WTC11 (cell line): ENCODE results near the gene SYNM. TPM values are rescaled to one million over a fixed set of nuclear protein-coding genes. Genes with fewer than 3 reads are reported as not detected.

Experiments used
- ATAC-seq: fragments of 200-7000 bp; cut with Tn5 transposase; 2 replicates; pipeline ENCODE4 v1.10.0; 2021; ENCODE audit warnings: mild to moderate bottlenecking, moderate library complexity
- Bru-seq: library from RNA; stranded (reverse); fragments of 400-500 nt; gene quantifications from one replicate; lab custom pipeline; 2021; lab: Mats Ljungman, UMichigan
- CTCF ChIA-PET: fragments of 300-600 bp; sonication (Branson Sonifier 250); formaldehyde crosslinking; loops from one replicate; lab custom pipeline; 2021; ENCODE audit warnings: antibody characterized with exemption; lab: Charles Lee
- POLR2A ChIA-PET: fragments of 350-600 bp; sonication (Branson Sonifier 250); formaldehyde crosslinking; loops from one replicate; lab custom pipeline; 2021; ENCODE audit warnings: antibody characterized with exemption; lab: Charles Lee
- DNase-seq: peaks from one replicate; pipeline ENCODE4 v3.0.0; 2021; ENCODE audit warnings: low spot score
- H3K27ac Mint-ChIP-seq: 2 replicates; pipeline ENCODE4 v1.8.0; 2021; ENCODE audit warnings: mixed read lengths
- H3K27me3 Mint-ChIP-seq: 2 replicates; pipeline ENCODE4 v1.8.0; 2021; ENCODE audit warnings: low read depth, mild to moderate bottlenecking, moderate library complexity, mixed read lengths
- H3K36me3 Mint-ChIP-seq: 2 replicates; pipeline ENCODE4 v1.8.0; 2021; ENCODE audit warnings: mixed read lengths
- H3K4me1 Mint-ChIP-seq: 2 replicates; pipeline ENCODE4 v1.8.0; 2022; ENCODE audit warnings: mixed read lengths
- H3K4me3 Mint-ChIP-seq: 2 replicates; pipeline ENCODE4 v1.8.0; 2021; ENCODE audit warnings: mild to moderate bottlenecking, moderate library complexity, mixed read lengths
- H3K9me3 Mint-ChIP-seq: 2 replicates; pipeline ENCODE4 v1.8.0; 2021; ENCODE audit warnings: mixed read lengths
- ATF6 ChIP-seq: sonication (generic); formaldehyde crosslinking; IDR thresholded peaks from 2 replicates; pipeline ENCODE4 v1.8.1; 2023; ENCODE audit warnings: mild to moderate bottlenecking, missing genetic modification reagents
- EMX1 ChIP-seq: fragments of 250-450 bp; sonication (Bioruptor Pico); IDR thresholded peaks from 2 replicates; pipeline ENCODE4 v1.8.0; 2021; ENCODE audit warnings: mild to moderate bottlenecking
- ESRRA ChIP-seq: sonication (generic); formaldehyde crosslinking; IDR thresholded peaks from 2 replicates; pipeline ENCODE4 v1.8.1; 2022; ENCODE audit warnings: mild to moderate bottlenecking, missing genetic modification reagents, borderline replicate concordance
- ETV6 ChIP-seq: sonication (generic); formaldehyde crosslinking; IDR thresholded peaks from 2 replicates; pipeline ENCODE4 v1.8.1; 2022; ENCODE audit warnings: mild to moderate bottlenecking, missing genetic modification reagents
- FOXK1 ChIP-seq: sonication (generic); formaldehyde crosslinking; IDR thresholded peaks from 2 replicates; pipeline ENCODE4 v1.8.0; 2022; ENCODE audit warnings: mild to moderate bottlenecking, moderate library complexity, missing genetic modification reagents
- MAX ChIP-seq: sonication (generic); formaldehyde crosslinking; IDR thresholded peaks from 2 replicates; pipeline ENCODE4 v1.8.0; 2022; ENCODE audit warnings: mild to moderate bottlenecking, missing genetic modification reagents
- MLX ChIP-seq: sonication (generic); formaldehyde crosslinking; IDR thresholded peaks from 2 replicates; pipeline ENCODE4 v1.8.1; 2023; ENCODE audit warnings: mild to moderate bottlenecking, missing genetic modification reagents, moderate library complexity
- NFYB ChIP-seq: sonication (generic); formaldehyde crosslinking; conservative IDR thresholded peaks from 2 replicates; pipeline ENCODE4 v1.8.0; 2022; ENCODE audit warnings: low read depth, missing genetic modification reagents
- NR1H2 ChIP-seq: sonication (generic); formaldehyde crosslinking; IDR thresholded peaks from 2 replicates; pipeline ENCODE4 v1.9.0; 2021; ENCODE audit warnings: mild to moderate bottlenecking, moderate library complexity, missing genetic modification reagents
- OVOL2 ChIP-seq: fragments of 250-450 bp; sonication (Bioruptor Pico); IDR thresholded peaks from 2 replicates; pipeline ENCODE4 v1.9.0; 2021; ENCODE audit warnings: mild to moderate bottlenecking, borderline replicate concordance
- SMAD4 ChIP-seq: sonication (generic); formaldehyde crosslinking; IDR thresholded peaks from 2 replicates; pipeline ENCODE4 v1.8.0; 2022; ENCODE audit warnings: mild to moderate bottlenecking, missing genetic modification reagents
- SOX15 ChIP-seq: fragments of 250-450 bp; sonication (Bioruptor Pico); IDR thresholded peaks from 2 replicates; pipeline ENCODE4 v1.9.0; 2021; ENCODE audit warnings: mild to moderate bottlenecking
- SP1 ChIP-seq: sonication (generic); formaldehyde crosslinking; conservative IDR thresholded peaks from 2 replicates; pipeline ENCODE4 v1.8.1; 2022; ENCODE audit warnings: missing genetic modification reagents
- ZNF138 ChIP-seq: sonication (generic); formaldehyde crosslinking; conservative IDR thresholded peaks from 2 replicates; pipeline ENCODE4 v1.8.1; 2022; ENCODE audit warnings: mild to moderate bottlenecking, moderate library complexity, missing genetic modification reagents
- ZNF281 ChIP-seq: sonication (generic); formaldehyde crosslinking; IDR thresholded peaks from 2 replicates; pipeline ENCODE4 v1.8.0; 2023; ENCODE audit warnings: mild to moderate bottlenecking, missing genetic modification reagents
- long read RNA-seq, 3 experiments: library from RNA in 1 of 3; library from capped mRNA in 1 of 3; library from polyadenylated mRNA in 1 of 3; unstranded in 2 of 3; stranded (forward) in 1 of 3; transcript quantifications; one replicate each; pipeline ENCODE4 v2.0.0, GENCODE V29; 2021
- total RNA-seq: library from RNA; stranded (reverse); gene quantifications from 3 replicates; pipeline ENCODE4 v1.2.3, GENCODE V29; 2021
- TF ChIP-seq, protein P1 (sequence below): sonication (generic); formaldehyde crosslinking; IDR thresholded peaks from 2 replicates; pipeline ENCODE4 v1.8.1; 2022; ENCODE audit warnings: mild to moderate bottlenecking, moderate library complexity, missing genetic modification reagents
- TF ChIP-seq, protein P2 (sequence below): sonication (generic); formaldehyde crosslinking; IDR thresholded peaks from 2 replicates; pipeline ENCODE4 v1.8.1; 2022; ENCODE audit warnings: mild to moderate bottlenecking, missing genetic modification reagents, moderate library complexity, borderline replicate concordance
- TF ChIP-seq, protein P3 (sequence below): sonication (generic); formaldehyde crosslinking; IDR thresholded peaks from 2 replicates; pipeline ENCODE4 v1.8.1; 2023; ENCODE audit warnings: mild to moderate bottlenecking, missing genetic modification reagents, borderline replicate concordance
- TF ChIP-seq, protein P4 (sequence below): sonication (generic); formaldehyde crosslinking; IDR thresholded peaks from 2 replicates; pipeline ENCODE4 v1.8.0; 2022; ENCODE audit warnings: mild to moderate bottlenecking, missing genetic modification reagents

Gene SYNM
- 2.1 to 2.2 TPM (median 2.2 TPM) in 3 replicates for total RNA-seq
- percentile 36 among the genes with signal in this experiment for Bru-seq, nascent RNA
- long read RNA-seq, experiment 1, partial matches to known transcripts = 0 of 4 reads
- long read RNA-seq, experiment 1, other reads (novel, unspliced or antisense) = 4 of 4 reads
- long read RNA-seq, experiment 2, partial matches to known transcripts = 0 of 1 reads
- long read RNA-seq, experiment 2, other reads (novel, unspliced or antisense) = 1 of 1 reads
- long read RNA-seq, experiment 3 = 0 reads

DNA sequence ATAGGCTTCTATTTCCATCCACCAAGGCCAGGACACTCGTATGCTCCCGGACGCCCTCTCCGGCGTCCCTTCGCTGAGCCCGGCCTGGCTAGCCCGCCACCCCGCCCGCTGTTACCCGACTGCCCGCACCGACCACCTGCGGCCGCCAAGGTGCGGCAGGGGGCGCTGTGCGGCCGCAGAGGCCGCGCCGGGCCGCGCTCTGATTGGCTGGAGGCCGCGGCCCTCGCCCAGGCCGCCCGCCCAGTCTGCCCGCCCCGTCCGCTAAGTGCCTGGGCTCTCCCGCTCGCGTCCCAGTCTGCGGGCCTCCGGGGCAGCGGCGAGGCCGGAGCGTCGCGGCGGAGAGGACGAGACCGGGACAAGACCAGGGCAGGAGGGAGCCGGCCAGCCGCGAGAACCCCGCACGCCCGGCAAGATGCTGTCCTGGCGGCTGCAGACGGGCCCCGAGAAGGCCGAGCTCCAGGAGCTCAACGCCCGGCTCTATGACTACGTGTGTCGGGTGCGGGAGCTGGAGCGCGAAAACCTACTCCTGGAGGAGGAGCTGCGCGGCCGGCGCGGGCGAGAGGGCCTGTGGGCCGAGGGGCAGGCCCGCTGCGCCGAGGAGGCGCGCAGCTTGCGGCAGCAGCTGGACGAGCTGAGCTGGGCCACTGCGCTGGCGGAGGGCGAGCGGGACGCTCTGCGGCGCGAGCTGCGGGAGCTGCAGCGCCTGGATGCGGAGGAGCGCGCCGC lies at the start of gene SYNM:
Gene SYNM (plus strand): TSS at position 293 of the 726 bp plus-strand sequence. CDS start 120 bp downstream, at position 413.
- H3K27ac Mint-ChIP-seq = no peak within 1 kb of the TSS
- no peaks in the 10 kb centered on the region for H3K36me3 Mint-ChIP-seq
- peak within 1 kb of the TSS; percentile 61 for H3K4me3 Mint-ChIP-seq
- peaks cover 68% of the 10 kb centered on the region for H3K27me3 Mint-ChIP-seq
- 0 out of 2 replicates have a peak, but pooled peaks cover 4% of the 10 kb centered on the region for H3K4me1 Mint-ChIP-seq
- H3K9me3 Mint-ChIP-seq = no peaks in the 10 kb centered on the region
- ATAC-seq (peak; percentile 77), DNase-seq (peak; percentile 84)
- ChIA-PET POLR2A (interaction anchor here (0.6 to 1.2 kb wide), 3 partner anchors 45 to 147 kb away, joined by 3 read pairs; partner anchors contain the start of gene LRRC28), CTCF (interaction anchor here (0.6 to 2.1 kb wide), 39 partner anchors 9 to 677 kb away, joined by 3 to 11 read pairs (median 4); partner anchors contain the start of gene LRRC28)
- TF ChIP-seq, protein P1, sequence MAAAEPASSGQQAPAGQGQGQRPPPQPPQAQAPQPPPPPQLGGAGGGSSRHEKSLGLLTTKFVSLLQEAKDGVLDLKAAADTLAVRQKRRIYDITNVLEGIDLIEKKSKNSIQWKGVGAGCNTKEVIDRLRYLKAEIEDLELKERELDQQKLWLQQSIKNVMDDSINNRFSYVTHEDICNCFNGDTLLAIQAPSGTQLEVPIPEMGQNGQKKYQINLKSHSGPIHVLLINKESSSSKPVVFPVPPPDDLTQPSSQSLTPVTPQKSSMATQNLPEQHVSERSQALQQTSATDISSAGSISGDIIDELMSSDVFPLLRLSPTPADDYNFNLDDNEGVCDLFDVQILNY (CRISPR knock-in tag) = peak; percentile 52
- TF ChIP-seq ZNF138 (0 out of 2 replicates have a peak, but pooled peaks have one; percentile 35), EMX1 (CRISPR knock-in tag) (no peak), ATF6 (no peak), ZNF281 (CRISPR knock-in tag) (no peak), SOX15 (CRISPR knock-in tag) (no peak), FOXK1 (peak; percentile 62), MLX (no peak), NFYB (peak; percentile 76), SP1 (peak; percentile 90), MAX (CRISPR knock-in tag) (no peak), SMAD4 (CRISPR knock-in tag) (no peak), NR1H2 (CRISPR knock-in tag) (no peak), ESRRA (CRISPR knock-in tag) (peak; percentile 85; the same call in 1 of the 2 replicates), ETV6 (CRISPR knock-in tag) (peak; percentile 85), OVOL2 (CRISPR knock-in tag) (no peak)
- TF ChIP-seq, protein P2, sequence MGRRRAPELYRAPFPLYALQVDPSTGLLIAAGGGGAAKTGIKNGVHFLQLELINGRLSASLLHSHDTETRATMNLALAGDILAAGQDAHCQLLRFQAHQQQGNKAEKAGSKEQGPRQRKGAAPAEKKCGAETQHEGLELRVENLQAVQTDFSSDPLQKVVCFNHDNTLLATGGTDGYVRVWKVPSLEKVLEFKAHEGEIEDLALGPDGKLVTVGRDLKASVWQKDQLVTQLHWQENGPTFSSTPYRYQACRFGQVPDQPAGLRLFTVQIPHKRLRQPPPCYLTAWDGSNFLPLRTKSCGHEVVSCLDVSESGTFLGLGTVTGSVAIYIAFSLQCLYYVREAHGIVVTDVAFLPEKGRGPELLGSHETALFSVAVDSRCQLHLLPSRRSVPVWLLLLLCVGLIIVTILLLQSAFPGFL = 0 out of 2 replicates have a peak, but pooled peaks have one; percentile 68
- TF ChIP-seq, protein P3, sequence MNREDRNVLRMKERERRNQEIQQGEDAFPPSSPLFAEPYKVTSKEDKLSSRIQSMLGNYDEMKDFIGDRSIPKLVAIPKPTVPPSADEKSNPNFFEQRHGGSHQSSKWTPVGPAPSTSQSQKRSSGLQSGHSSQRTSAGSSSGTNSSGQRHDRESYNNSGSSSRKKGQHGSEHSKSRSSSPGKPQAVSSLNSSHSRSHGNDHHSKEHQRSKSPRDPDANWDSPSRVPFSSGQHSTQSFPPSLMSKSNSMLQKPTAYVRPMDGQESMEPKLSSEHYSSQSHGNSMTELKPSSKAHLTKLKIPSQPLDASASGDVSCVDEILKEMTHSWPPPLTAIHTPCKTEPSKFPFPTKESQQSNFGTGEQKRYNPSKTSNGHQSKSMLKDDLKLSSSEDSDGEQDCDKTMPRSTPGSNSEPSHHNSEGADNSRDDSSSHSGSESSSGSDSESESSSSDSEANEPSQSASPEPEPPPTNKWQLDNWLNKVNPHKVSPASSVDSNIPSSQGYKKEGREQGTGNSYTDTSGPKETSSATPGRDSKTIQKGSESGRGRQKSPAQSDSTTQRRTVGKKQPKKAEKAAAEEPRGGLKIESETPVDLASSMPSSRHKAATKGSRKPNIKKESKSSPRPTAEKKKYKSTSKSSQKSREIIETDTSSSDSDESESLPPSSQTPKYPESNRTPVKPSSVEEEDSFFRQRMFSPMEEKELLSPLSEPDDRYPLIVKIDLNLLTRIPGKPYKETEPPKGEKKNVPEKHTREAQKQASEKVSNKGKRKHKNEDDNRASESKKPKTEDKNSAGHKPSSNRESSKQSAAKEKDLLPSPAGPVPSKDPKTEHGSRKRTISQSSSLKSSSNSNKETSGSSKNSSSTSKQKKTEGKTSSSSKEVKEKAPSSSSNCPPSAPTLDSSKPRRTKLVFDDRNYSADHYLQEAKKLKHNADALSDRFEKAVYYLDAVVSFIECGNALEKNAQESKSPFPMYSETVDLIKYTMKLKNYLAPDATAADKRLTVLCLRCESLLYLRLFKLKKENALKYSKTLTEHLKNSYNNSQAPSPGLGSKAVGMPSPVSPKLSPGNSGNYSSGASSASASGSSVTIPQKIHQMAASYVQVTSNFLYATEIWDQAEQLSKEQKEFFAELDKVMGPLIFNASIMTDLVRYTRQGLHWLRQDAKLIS (CRISPR knock-in tag) = 0 out of 2 replicates have a peak, but pooled peaks have one; percentile 33
- TF ChIP-seq, protein P4, sequence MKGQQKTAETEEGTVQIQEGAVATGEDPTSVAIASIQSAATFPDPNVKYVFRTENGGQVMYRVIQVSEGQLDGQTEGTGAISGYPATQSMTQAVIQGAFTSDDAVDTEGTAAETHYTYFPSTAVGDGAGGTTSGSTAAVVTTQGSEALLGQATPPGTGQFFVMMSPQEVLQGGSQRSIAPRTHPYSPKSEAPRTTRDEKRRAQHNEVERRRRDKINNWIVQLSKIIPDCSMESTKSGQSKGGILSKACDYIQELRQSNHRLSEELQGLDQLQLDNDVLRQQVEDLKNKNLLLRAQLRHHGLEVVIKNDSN (CRISPR knock-in tag) = no peak
